Sigmoid colon (tissue), 4 donors: ENCODE measurements around the gene ELMO3.

Experiments used
- EP300 ChIP-seq, 4 donors: sonication (generic); formaldehyde crosslinking; IDR thresholded peaks; one replicate each; pipeline ENCODE4 v1.6.1; 2017; ENCODE audit warnings: antibody characterized with exemption in 4 of 4
- POLR2A ChIP-seq, 2 donors: fragments of 450-650 bp; IDR thresholded peaks; one replicate each; pipeline ENCODE4 v1.6.1; 2016; ENCODE audit warnings: antibody characterized with exemption in 2 of 2, mild to moderate bottlenecking in 2 of 2, moderate library complexity in 2 of 2
- POLR2AphosphoS5 ChIP-seq, 4 donors: sonication (generic); formaldehyde crosslinking; IDR thresholded peaks; one replicate each; pipeline ENCODE4 v1.6.1; 2017; ENCODE audit warnings: antibody characterized with exemption in 4 of 4
- TF ChIP-seq, protein P1 (sequence below), 4 experiments: fragments of 450-650 bp in 3 of 4; fragments of 200-600 bp in 1 of 4; IDR thresholded peaks; one replicate each; pipeline ENCODE4 v1.5.1; 2016 to 2019; ENCODE audit warnings: antibody characterized with exemption in 4 of 4, mild to moderate bottlenecking in 3 of 4, moderate library complexity in 2 of 4

DNA sequence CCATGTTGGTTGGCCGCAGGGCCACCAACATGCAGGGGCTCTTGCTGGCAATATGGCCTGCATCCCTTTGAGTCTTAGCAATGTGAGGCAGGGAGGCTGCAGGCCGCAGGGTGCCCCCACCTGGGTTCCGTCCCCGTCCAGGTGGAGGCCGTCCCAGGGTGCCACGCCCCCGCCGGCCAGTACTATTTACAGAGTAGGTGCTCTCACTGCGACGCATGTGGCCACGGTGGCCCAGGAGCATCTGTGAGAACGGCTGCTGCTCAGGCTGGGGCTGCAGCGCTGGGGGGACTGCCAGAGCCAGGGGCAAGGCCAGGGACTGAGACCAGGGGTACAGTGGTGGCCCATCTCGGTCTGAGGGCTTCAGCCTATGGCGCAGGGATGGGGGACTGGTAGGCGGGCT lies 18.8 kb upstream of the ELMO3 start:
- TF ChIP-seq POLR2A (IDR thresholded peaks at IDR 0.05) = no peak
- TF ChIP-seq, protein P1, sequence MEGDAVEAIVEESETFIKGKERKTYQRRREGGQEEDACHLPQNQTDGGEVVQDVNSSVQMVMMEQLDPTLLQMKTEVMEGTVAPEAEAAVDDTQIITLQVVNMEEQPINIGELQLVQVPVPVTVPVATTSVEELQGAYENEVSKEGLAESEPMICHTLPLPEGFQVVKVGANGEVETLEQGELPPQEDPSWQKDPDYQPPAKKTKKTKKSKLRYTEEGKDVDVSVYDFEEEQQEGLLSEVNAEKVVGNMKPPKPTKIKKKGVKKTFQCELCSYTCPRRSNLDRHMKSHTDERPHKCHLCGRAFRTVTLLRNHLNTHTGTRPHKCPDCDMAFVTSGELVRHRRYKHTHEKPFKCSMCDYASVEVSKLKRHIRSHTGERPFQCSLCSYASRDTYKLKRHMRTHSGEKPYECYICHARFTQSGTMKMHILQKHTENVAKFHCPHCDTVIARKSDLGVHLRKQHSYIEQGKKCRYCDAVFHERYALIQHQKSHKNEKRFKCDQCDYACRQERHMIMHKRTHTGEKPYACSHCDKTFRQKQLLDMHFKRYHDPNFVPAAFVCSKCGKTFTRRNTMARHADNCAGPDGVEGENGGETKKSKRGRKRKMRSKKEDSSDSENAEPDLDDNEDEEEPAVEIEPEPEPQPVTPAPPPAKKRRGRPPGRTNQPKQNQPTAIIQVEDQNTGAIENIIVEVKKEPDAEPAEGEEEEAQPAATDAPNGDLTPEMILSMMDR (IDR thresholded peaks at IDR 0.05) = no peak
- no peak for TF ChIP-seq EP300 (IDR thresholded peaks at IDR 0.05)
- no peak for TF ChIP-seq POLR2AphosphoS5 (IDR thresholded peaks at IDR 0.05)
